Measurements from ENCODE around the gene CYP46A1. TPM values are rescaled to one million over a fixed set of nuclear protein-coding genes. Genes with fewer than 3 reads are reported as not detected.
A peak's percentile ranks its signal among the peaks of the same experiment; 100 is the strongest.

The CYP46A1 gene
- total and polyA plus RNA-seq, 8 donors: 1.2 to 6.8 (median 5.5) TPM

- H3K27me3 ChIP-seq: peaks cover 0 to 41% of the 10 kb centered on the region in 2 donors
- peaks cover 4 to 47% of the 10 kb centered on the region in 2 donors for H3K4me1 ChIP-seq
- ATAC-seq (no peak), DNase-seq (peak in 1 of 4 donors; percentile 30)
- no peak overlapping the region for H3K4me3 ChIP-seq
- no peak for TF ChIP-seq CTCF (IDR thresholded peaks at IDR 0.05)
- H3K27ac ChIP-seq: no peak overlapping the region
- no peaks in the 10 kb centered on the region for H3K9me3 ChIP-seq
- no peaks in the 10 kb centered on the region for H3K36me3 ChIP-seq
- intact Hi-C loops (cut with DNase I): loop anchor here in 1 of 2 donors (5.0 kb wide), 1 partner anchor 155 kb away; no protein-coding TSS in a partner anchor
Observed at GRCh38 chr14:99732436-99733210, 48.5 kb downstream of the CYP46A1 start.

GRCh38 chr14:99733211-99733539, 49.1 kb downstream of the CYP46A1 start:
- Histone ChIP-seq H3K36me3 (no peaks in the 10 kb centered on the region), H3K4me3 (no peak overlapping the region), H3K27me3 (peaks cover 0 to 44% of the 10 kb centered on the region in 2 donors), H3K27ac (peak overlapping the region in 1 of 2 donors; percentile 15), H3K9me3 (no peaks in the 10 kb centered on the region), H3K4me1 (peaks cover 8 to 51% of the 10 kb centered on the region in 2 donors)
- no peak for ATAC-seq
- DNase-seq: peak in 1 of 4 donors; percentile 19
- intact Hi-C loops (cut with DNase I): loop anchor here in 1 of 2 donors (5.0 kb wide), 1 partner anchor 154 kb away; no protein-coding TSS in a partner anchor
- no peak for TF ChIP-seq CTCF (IDR thresholded peaks at IDR 0.05)

GRCh38 chr14:99733540-99734405, 49.7 kb downstream of the CYP46A1 start:
- DNase-seq: peak in 2 of 4 donors; percentile 62 to 75
- Histone ChIP-seq H3K27ac (peak overlapping the region; percentile 15 to 26), H3K4me3 (no peak overlapping the region), H3K27me3 (peaks cover 0 to 50% of the 10 kb centered on the region in 2 donors), H3K9me3 (no peaks in the 10 kb centered on the region), H3K4me1 (peaks cover 8 to 51% of the 10 kb centered on the region in 2 donors), H3K36me3 (no peaks in the 10 kb centered on the region)
- intact Hi-C loops (cut with DNase I): loop anchor here in 1 of 2 donors (5.0 kb wide), 1 partner anchor 154 kb away; no protein-coding TSS in a partner anchor
- ATAC-seq: no peak
- no peak for TF ChIP-seq CTCF (IDR thresholded peaks at IDR 0.05)

GRCh38 chr14:99734406-99735051, 50.4 kb downstream of the CYP46A1 start:
- intact Hi-C loops (cut with DNase I): loop anchor here in 1 of 2 donors (5.0 kb wide), 1 partner anchor 153 kb away; no protein-coding TSS in a partner anchor
- H3K27ac ChIP-seq: peak overlapping the region; percentile 15 to 26
- peaks cover 8 to 51% of the 10 kb centered on the region in 2 donors for H3K4me1 ChIP-seq

More at GRCh38 chr14:99734406-99735051, 50.4 kb downstream of the CYP46A1 start:
- Histone ChIP-seq H3K4me3 (no peak overlapping the region), H3K36me3 (no peaks in the 10 kb centered on the region), H3K27me3 (peaks cover 0 to 46% of the 10 kb centered on the region in 2 donors), H3K9me3 (no peaks in the 10 kb centered on the region)
- TF ChIP-seq CTCF (IDR thresholded peaks at IDR 0.05): no peak
- ATAC-seq (no peak), DNase-seq (peak in 2 of 4 donors; percentile 25 to 69)
